HEK293 (cell line): ENCODE measurements around the gene NRG2.

Experiments
- CTCF ChIA-PET: fragments of 350-600 bp; formaldehyde crosslinking; extraction: SDS; loops from one replicate; lab custom pipeline; 2021; ENCODE audit warnings: antibody characterized with exemption; lab: Yijun Ruan, JAX
- POLR2A ChIA-PET: fragments of 300-600 bp; formaldehyde crosslinking; extraction: SDS; loops from one replicate; lab custom pipeline; 2020; ENCODE audit warnings: antibody characterized with exemption, inconsistent platforms; lab: Yijun Ruan, JAX
- H3K27ac ChIP-seq: fragments of 200-500 bp; sonication (Bioruptor generic); 2 replicates; pipeline ENCODE4 v1.5.1; 2014; ENCODE audit warnings: low read depth, low read length, control low read depth, inconsistent platforms; ENCODE audit errors: extremely low read depth
- H3K36me3 ChIP-seq, 2 experiments: fragments of 200-500 bp in 1 of 2; sonication (Bioruptor generic) in 1 of 2; 1 replicate in 1 of 2; 2 replicates in 1 of 2; pipeline ENCODE4 v1.5.1; 2014 to 2017; ENCODE audit warnings: inconsistent platforms in 2 of 2, low read length in 2 of 2; ENCODE audit not compliant: control insufficient read depth in 2 of 2, insufficient read depth in 1 of 2
- H3K4me1 ChIP-seq: fragments of 200-500 bp; sonication (Bioruptor generic); 2 replicates; pipeline ENCODE4 v1.5.1; 2014; ENCODE audit warnings: mild to moderate bottlenecking, low read length, inconsistent platforms; ENCODE audit not compliant: control insufficient read depth, insufficient read depth
- H3K4me3 ChIP-seq: 2 replicates; pipeline ENCODE4 v1.5.1; 2011; ENCODE audit warnings: low read depth, mild to moderate bottlenecking, control low read depth, low read length, moderate library complexity
- H3K9me3 ChIP-seq: fragments of 200-500 bp; sonication (Bioruptor generic); 2 replicates; pipeline ENCODE4 v1.5.1; 2014; ENCODE audit warnings: low read depth, low read length, inconsistent platforms; ENCODE audit not compliant: control insufficient read depth, insufficient read depth
- FEZF1 ChIP-seq: fragments of 450-650 bp; formaldehyde crosslinking; IDR thresholded peaks from 2 replicates; pipeline ENCODE4 v1.5.1; 2016; ENCODE audit warnings: missing biosample characterization, missing genetic modification characterization
- GFI1B ChIP-seq: fragments of 450-650 bp; formaldehyde crosslinking; IDR thresholded peaks from 2 replicates; pipeline ENCODE4 v1.5.1; 2016; ENCODE audit warnings: missing biosample characterization, missing genetic modification characterization
- GLIS2 ChIP-seq: fragments of 450-650 bp; formaldehyde crosslinking; IDR thresholded peaks from 2 replicates; pipeline ENCODE4 v1.5.1; 2016; ENCODE audit warnings: missing biosample characterization, missing genetic modification characterization
- OVOL3 ChIP-seq: fragments of 450-650 bp; formaldehyde crosslinking; IDR thresholded peaks from 2 replicates; pipeline ENCODE4 v1.5.1; 2016; ENCODE audit warnings: missing biosample characterization, missing genetic modification characterization
- SCRT2 ChIP-seq: fragments of 450-650 bp; formaldehyde crosslinking; IDR thresholded peaks from 2 replicates; pipeline ENCODE4 v1.5.1; 2016; ENCODE audit warnings: missing biosample characterization, missing genetic modification characterization
- ZBTB10 ChIP-seq: fragments of 450-650 bp; formaldehyde crosslinking; IDR thresholded peaks from 2 replicates; pipeline ENCODE4 v1.5.1; 2016; ENCODE audit warnings: missing biosample characterization, missing genetic modification characterization
- ZBTB44 ChIP-seq: fragments of 450-650 bp; IDR thresholded peaks from 2 replicates; pipeline ENCODE4 v1.5.1; 2018; ENCODE audit warnings: missing biosample characterization, mild to moderate bottlenecking, missing genetic modification characterization
- ZBTB8A ChIP-seq: fragments of 450-650 bp; formaldehyde crosslinking; IDR thresholded peaks from 2 replicates; pipeline ENCODE4 v1.5.1; 2016; ENCODE audit warnings: missing biosample characterization, missing genetic modification characterization
- ZNF19 ChIP-seq: fragments of 450-650 bp; formaldehyde crosslinking; IDR thresholded peaks from 2 replicates; pipeline ENCODE4; 2016; ENCODE audit warnings: missing biosample characterization, missing genetic modification characterization, low read depth
- ZNF311 ChIP-seq: fragments of 450-650 bp; formaldehyde crosslinking; IDR thresholded peaks from 2 replicates; pipeline ENCODE4 v1.5.1; 2017; ENCODE audit warnings: missing biosample characterization, missing genetic modification characterization, borderline replicate concordance
- ZNF341 ChIP-seq: fragments of 450-650 bp; formaldehyde crosslinking; IDR thresholded peaks from 2 replicates; pipeline ENCODE4; 2016; ENCODE audit warnings: low read depth, missing biosample characterization, missing genetic modification characterization
- ZNF394 ChIP-seq: fragments of 450-650 bp; formaldehyde crosslinking; IDR thresholded peaks from 2 replicates; pipeline ENCODE4 v1.5.1; 2016; ENCODE audit warnings: missing biosample characterization, missing genetic modification characterization, mild to moderate bottlenecking, moderate library complexity, borderline replicate concordance
- ZNF530 ChIP-seq: fragments of 450-650 bp; formaldehyde crosslinking; IDR thresholded peaks from 2 replicates; pipeline ENCODE4 v1.5.1; 2016; ENCODE audit warnings: low read depth, missing biosample characterization, missing genetic modification characterization
- ZNF544 ChIP-seq: fragments of 450-650 bp; formaldehyde crosslinking; IDR thresholded peaks from 2 replicates; pipeline ENCODE4 v1.5.0; 2017; ENCODE audit warnings: missing biosample characterization, missing genetic modification characterization
- ZNF558 ChIP-seq: fragments of 450-650 bp; formaldehyde crosslinking; IDR thresholded peaks from 2 replicates; pipeline ENCODE4 v1.5.1; 2016; ENCODE audit warnings: missing biosample characterization, missing genetic modification characterization
- ZNF596 ChIP-seq: fragments of 450-650 bp; IDR thresholded peaks from 2 replicates; pipeline ENCODE4 v1.5.0; 2018; ENCODE audit warnings: missing biosample characterization, mild to moderate bottlenecking, missing genetic modification characterization, moderate library complexity
- ZSCAN23 ChIP-seq: fragments of 450-650 bp; formaldehyde crosslinking; IDR thresholded peaks from 2 replicates; pipeline ENCODE4 v1.5.1; 2016; ENCODE audit warnings: missing biosample characterization, missing genetic modification characterization
- ZSCAN30 ChIP-seq: fragments of 450-650 bp; IDR thresholded peaks from 2 replicates; pipeline ENCODE4 v1.5.1; 2018; ENCODE audit warnings: missing biosample characterization, mild to moderate bottlenecking, missing genetic modification characterization, moderate library complexity

The NRG2 gene

GRCh38 chr5:139925650-139926640, 117.2 kb downstream of the NRG2 start:
- H3K9me3 ChIP-seq: no peaks in the 10 kb centered on the region
- CTCF ChIA-PET: interaction anchor here (0.6 to 3.8 kb wide), 4 partner anchors 32 to 551 kb away, joined by 3 to 27 read pairs (median 5); no protein-coding TSS in a partner anchor
- no peaks in the 10 kb centered on the region for H3K36me3 ChIP-seq
- POLR2A ChIA-PET: no interaction called here
- H3K4me3 ChIP-seq: no peak overlapping the region
- TF ChIP-seq GLIS2 (tag by site-specific recombination) (no peak), SCRT2 (tag by site-specific recombination) (peak; percentile 31; the same call in 1 of the 2 replicates)
- H3K27ac ChIP-seq: no peak overlapping the region
- H3K4me1 ChIP-seq: no peaks in the 10 kb centered on the region

GRCh38 chr5:139925216-139925562, 117.9 kb downstream of the NRG2 start:
- ChIA-PET POLR2A (no interaction called here), CTCF (interaction anchor here (0.6 to 3.8 kb wide), 3 partner anchors 44 to 552 kb away, joined by 3 to 27 read pairs (median 7); no protein-coding TSS in a partner anchor)
- Histone ChIP-seq H3K36me3 (no peaks in the 10 kb centered on the region), H3K4me3 (no peak overlapping the region), H3K27ac (no peak overlapping the region), H3K4me1 (no peaks in the 10 kb centered on the region), H3K9me3 (no peaks in the 10 kb centered on the region)
- TF ChIP-seq ZNF530 (tag by site-specific recombination): no peak
- TF ChIP-seq ZNF394: no peak
- TF ChIP-seq ZNF311 (tag by site-specific recombination): no peak
- TF ChIP-seq ZNF341 (tag by site-specific recombination): no peak
- no peak for TF ChIP-seq ZNF558 (tag by site-specific recombination)
- no peak for TF ChIP-seq ZNF19 (tag by site-specific recombination)
- TF ChIP-seq ZBTB8A (tag by site-specific recombination): no peak
- no peak for TF ChIP-seq OVOL3
- no peak for TF ChIP-seq ZSCAN30 (tag by site-specific recombination)

- ChIA-PET POLR2A (no interaction called here), CTCF (interaction anchor here (0.7 to 3.8 kb wide), 3 partner anchors 22 to 61 kb away, joined by 4 to 27 read pairs (median 7); no protein-coding TSS in a partner anchor)
- TF ChIP-seq ZNF596 (tag by site-specific recombination) (no peak), GFI1B (tag by site-specific recombination) (no peak), ZBTB44 (tag by site-specific recombination) (no peak), ZBTB10 (tag by site-specific recombination) (no peak), ZNF544 (tag by site-specific recombination) (no peak), FEZF1 (no peak), ZSCAN23 (no peak)
- Histone ChIP-seq H3K4me1 (no peaks in the 10 kb centered on the region), H3K36me3 (no peaks in the 10 kb centered on the region), H3K27ac (no peak overlapping the region), H3K9me3 (no peaks in the 10 kb centered on the region), H3K4me3 (no peak overlapping the region)
Observed at GRCh38 chr5:139924294-139925215, 118.5 kb downstream of the NRG2 start.
